ENCODE data around the gene GOLGA8A.

- no peak for TF ChIP-seq CTCF (IDR thresholded peaks at IDR 0.05 in 4 of 5, conservative IDR thresholded peaks at IDR 0.05 in 1 of 5)
- no peak for TF ChIP-seq POLR2A (IDR thresholded peaks at IDR 0.05)
These were observed 22.8 kb upstream of the GOLGA8A start for GRCh38 chr15:34460451-34460850.
